GM12801 (cell line): ENCODE data around the gene KCNA3.

Experiments used
- CTCF ChIP-seq: IDR thresholded peaks from one replicate; pipeline ENCODE4 v1.5.1; 2011; ENCODE audit warnings: control low read depth; ENCODE audit not compliant: insufficient read length; ENCODE audit errors: extremely low read depth

The KCNA3 gene

GRCh38 chr1:110674337-110675059 is at the start of gene KCNA3:
KCNA3 (minus strand) TSS chr1:110674940; CDS start chr1:110674809, 131 bp downstream.
- no peak for TF ChIP-seq CTCF

GRCh38 chr1:110722807-110723206 is 48.1 kb upstream of the KCNA3 start:
- TF ChIP-seq CTCF: no peak

- TF ChIP-seq CTCF: no peak
Observed at GRCh38 chr1:110719908-110720307, 45.2 kb upstream of the KCNA3 start.

- TF ChIP-seq CTCF: no peak
Observed at GRCh38 chr1:110718452-110718851, 43.7 kb upstream of the KCNA3 start.

GRCh38 chr1:110717179-110717578 is 42.4 kb upstream of the KCNA3 start:
- TF ChIP-seq CTCF: no peak

GRCh38 chr1:110714374-110714995 is 39.7 kb upstream of the KCNA3 start:
- TF ChIP-seq CTCF: no peak

- TF ChIP-seq CTCF: no peak
Observed at GRCh38 chr1:110713221-110713620, 38.5 kb upstream of the KCNA3 start.
